Prostate gland (tissue), 2 donors: ENCODE measurements around the gene WWOX. TPM values are rescaled to one million over a fixed set of nuclear protein-coding genes. Genes with fewer than 3 reads are reported as not detected.

Source experiments
- DNase-seq: peaks from one replicate; pipeline ENCODE4 v3.0.0-alpha.2; 2019; ENCODE audit warnings: low spot score
- H3K27ac ChIP-seq, 2 donors: fragments of 200-600 bp; sonication (generic); 2 replicates each; pipeline ENCODE4 v1.5.1; 2017 to 2019
- H3K27me3 ChIP-seq: fragments of 200-600 bp; sonication (generic); replicated peaks from 2 replicates; pipeline ENCODE4 v1.5.1; 2019; ENCODE audit not compliant: insufficient read depth
- H3K36me3 ChIP-seq, 2 donors: fragments of 200-600 bp; sonication (generic); 1 replicate in 1 of 2; 2 replicates in 1 of 2; pipeline versions ENCODE4 v1.5.1 to v1.8.1; 2017 to 2019
- H3K4me1 ChIP-seq: fragments of 200-600 bp; sonication (generic); replicated peaks from 2 replicates; pipeline ENCODE4 v1.5.1; 2019
- H3K4me3 ChIP-seq, 2 donors: fragments of 200-600 bp; sonication (generic); 2 replicates each; pipeline ENCODE4 v1.5.1; 2017 to 2019
- H3K9me3 ChIP-seq: fragments of 200-600 bp; sonication (generic); 2 replicates; pipeline ENCODE4 v1.5.1; 2017
- POLR2A ChIP-seq: fragments of 450-650 bp; IDR thresholded peaks from one replicate; pipeline ENCODE4 v1.6.1; 2016; ENCODE audit warnings: antibody characterized with exemption, mild to moderate bottlenecking
- POLR2AphosphoS5 ChIP-seq: sonication (generic); formaldehyde crosslinking; IDR thresholded peaks from one replicate; pipeline ENCODE4 v1.6.1; 2017; ENCODE audit warnings: antibody characterized with exemption
- WGBS: methylation state at CpG from one replicate; pipeline ENCODE4 v1.1.5; 2018; 5-methylcytosine and 5-hydroxymethylcytosine counted together
- intact Hi-C: fragments of 100-400 bp; cut with DNase I; formaldehyde crosslinking; loops from one replicate; pipeline ENCODE4 v1.14.2; 2022
- total RNA-seq, 2 donors: library from RNA; depleted of rRNA; stranded (reverse); fragments of >200 nt; gene quantifications; one replicate each; pipeline ENCODE4 v1.1.0, GENCODE V29; 2016
- TF ChIP-seq, protein P1 (sequence below), 4 experiments: fragments of 200-600 bp in 2 of 4; fragments of 450-650 bp in 2 of 4; sonication (generic) in 2 of 4; IDR thresholded peaks; 1 replicate in 3 of 4; 2 replicates in 1 of 4; pipeline ENCODE4 v1.5.1; 2016 to 2019; ENCODE audit warnings: antibody characterized with exemption in 4 of 4, mild to moderate bottlenecking in 2 of 4, moderate library complexity in 2 of 4

Gene WWOX
- total RNA-seq, 2 donors from 2014 or later = 93.2 to 99.4 TPM

DNA sequence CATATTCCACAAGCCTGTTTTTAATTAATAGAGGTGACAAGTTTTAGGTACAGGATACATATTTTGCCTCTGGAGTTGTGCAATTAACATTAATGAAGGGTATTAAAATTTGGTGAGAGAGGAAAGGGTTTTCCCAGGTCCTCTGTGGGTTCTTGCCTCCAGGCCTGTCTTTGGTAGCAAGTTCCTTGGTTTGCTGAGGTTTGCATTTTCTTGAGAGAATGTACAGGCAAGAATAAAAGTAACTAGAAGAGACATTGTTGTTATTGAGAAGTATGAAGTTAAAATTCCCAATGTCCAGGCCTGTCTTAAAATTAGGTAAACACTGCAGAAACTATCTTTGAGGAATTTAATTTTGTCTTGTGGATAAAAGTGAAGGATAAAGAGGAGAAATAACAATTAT is 316.9 kb downstream of the WWOX start:
- intact Hi-C loops = no loop called here
- Histone ChIP-seq H3K27me3 (no peaks in the 10 kb centered on the region), H3K4me1 (no peaks in the 10 kb centered on the region), H3K4me3 (no peak overlapping the region), H3K9me3 (no peaks in the 10 kb centered on the region), H3K36me3 (no peaks in the 10 kb centered on the region), H3K27ac (no peak overlapping the region)
- TF ChIP-seq POLR2A (no peak), POLR2AphosphoS5 (no peak)
- DNase-seq = no peak

DNA sequence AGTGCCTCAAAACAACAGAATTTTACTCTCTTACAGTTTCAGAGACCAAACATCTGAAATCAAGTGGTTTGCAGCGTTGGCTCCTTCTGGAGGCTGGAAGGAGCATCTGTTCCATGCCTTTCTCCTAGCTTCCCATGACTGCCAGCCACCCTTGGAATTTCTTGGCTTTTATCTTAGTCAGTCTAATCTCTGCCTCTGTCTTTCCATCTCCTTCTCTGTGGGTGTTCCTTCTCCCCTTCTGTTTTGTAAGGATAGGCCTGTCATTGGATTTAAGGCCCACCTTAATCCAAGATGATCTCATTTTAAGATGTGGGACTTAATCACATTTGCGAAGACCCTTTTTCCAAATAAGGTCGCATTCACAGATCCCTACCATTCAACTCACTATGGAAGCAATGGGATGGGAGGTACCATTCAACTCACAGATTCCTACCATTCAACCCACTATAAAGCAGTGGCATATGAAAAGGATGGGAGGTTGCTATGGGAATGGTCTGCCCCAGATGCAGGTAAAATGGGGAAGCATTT is 321.8 kb downstream of the WWOX start:
- no peak overlapping the region for H3K27ac ChIP-seq
- WGBS = 94% methylated on average over 3 of the region's 3 CpGs
- H3K4me3 ChIP-seq = no peak overlapping the region
- no peaks in the 10 kb centered on the region for H3K9me3 ChIP-seq
- intact Hi-C loops = no loop called here
- H3K36me3 ChIP-seq = no peaks in the 10 kb centered on the region
- TF ChIP-seq POLR2A = no peak
- TF ChIP-seq POLR2AphosphoS5 = no peak
- TF ChIP-seq, protein P1, sequence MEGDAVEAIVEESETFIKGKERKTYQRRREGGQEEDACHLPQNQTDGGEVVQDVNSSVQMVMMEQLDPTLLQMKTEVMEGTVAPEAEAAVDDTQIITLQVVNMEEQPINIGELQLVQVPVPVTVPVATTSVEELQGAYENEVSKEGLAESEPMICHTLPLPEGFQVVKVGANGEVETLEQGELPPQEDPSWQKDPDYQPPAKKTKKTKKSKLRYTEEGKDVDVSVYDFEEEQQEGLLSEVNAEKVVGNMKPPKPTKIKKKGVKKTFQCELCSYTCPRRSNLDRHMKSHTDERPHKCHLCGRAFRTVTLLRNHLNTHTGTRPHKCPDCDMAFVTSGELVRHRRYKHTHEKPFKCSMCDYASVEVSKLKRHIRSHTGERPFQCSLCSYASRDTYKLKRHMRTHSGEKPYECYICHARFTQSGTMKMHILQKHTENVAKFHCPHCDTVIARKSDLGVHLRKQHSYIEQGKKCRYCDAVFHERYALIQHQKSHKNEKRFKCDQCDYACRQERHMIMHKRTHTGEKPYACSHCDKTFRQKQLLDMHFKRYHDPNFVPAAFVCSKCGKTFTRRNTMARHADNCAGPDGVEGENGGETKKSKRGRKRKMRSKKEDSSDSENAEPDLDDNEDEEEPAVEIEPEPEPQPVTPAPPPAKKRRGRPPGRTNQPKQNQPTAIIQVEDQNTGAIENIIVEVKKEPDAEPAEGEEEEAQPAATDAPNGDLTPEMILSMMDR (IDR thresholded peaks at IDR 0.05) = no peak
- no peak for DNase-seq
- H3K27me3 ChIP-seq = no peaks in the 10 kb centered on the region
- H3K4me1 ChIP-seq = no peaks in the 10 kb centered on the region

DNA sequence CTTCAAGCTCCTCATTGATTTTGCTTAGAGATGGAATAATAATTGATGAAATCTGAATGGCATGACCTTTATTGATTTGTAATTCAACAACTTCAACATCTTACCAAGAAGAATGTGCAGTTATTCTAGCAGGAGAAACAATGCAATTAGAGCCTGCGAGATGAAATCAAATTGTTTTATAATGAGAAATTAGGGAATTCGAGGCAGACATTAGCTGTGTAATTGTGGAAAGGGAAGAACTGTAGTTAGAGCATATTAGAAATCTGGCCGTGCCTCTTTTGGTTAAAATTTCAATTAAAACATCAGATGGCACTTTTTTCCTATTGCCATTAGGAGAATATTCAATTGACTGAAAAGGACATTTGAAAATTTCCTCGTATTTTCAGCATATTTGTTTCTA is 325.8 kb downstream of the WWOX start:
- Histone ChIP-seq H3K36me3 (no peaks in the 10 kb centered on the region), H3K27me3 (no peaks in the 10 kb centered on the region), H3K27ac (no peak overlapping the region), H3K9me3 (no peaks in the 10 kb centered on the region), H3K4me1 (no peaks in the 10 kb centered on the region), H3K4me3 (no peak overlapping the region)
- TF ChIP-seq, protein P1 (IDR thresholded peaks at IDR 0.05) = no peak
- TF ChIP-seq POLR2A = no peak
- TF ChIP-seq POLR2AphosphoS5 = no peak
- intact Hi-C loops = no loop called here
- WGBS = 93% methylated on average over 4 of the region's 4 CpGs
- DNase-seq = no peak

DNA sequence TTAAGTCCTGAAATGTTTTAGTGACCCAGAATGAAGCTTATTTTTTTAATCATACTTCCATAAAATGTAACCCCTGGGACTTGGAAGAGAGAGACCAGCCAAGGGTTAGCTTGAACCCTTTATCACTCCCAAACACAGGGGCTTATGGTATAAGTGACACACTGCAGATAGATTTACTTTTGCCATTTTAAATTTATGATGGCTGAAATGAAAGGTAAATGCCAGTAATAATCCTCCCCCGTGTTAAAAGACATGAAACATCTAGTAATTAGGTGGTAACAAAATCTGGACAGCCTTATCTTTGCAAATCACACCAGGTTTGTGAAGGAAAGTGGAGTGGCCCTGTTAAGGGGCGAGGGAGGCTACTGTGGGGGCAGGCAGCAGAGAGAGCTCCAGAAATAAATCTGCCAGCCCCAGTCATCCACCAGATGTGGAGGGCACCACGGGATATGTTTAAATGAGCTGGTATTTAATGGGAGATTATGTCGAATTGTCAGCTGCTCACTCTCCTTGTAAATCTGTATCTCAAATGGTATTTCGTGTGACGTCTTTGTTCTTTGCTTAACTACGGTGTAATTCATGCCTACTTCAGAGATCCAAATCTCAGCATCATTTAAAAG is 326.5 kb downstream of the WWOX start:
- intact Hi-C loops = no loop called here
- no peak for DNase-seq
- WGBS = 61% methylated on average over 7 of the region's 7 CpGs

DNA sequence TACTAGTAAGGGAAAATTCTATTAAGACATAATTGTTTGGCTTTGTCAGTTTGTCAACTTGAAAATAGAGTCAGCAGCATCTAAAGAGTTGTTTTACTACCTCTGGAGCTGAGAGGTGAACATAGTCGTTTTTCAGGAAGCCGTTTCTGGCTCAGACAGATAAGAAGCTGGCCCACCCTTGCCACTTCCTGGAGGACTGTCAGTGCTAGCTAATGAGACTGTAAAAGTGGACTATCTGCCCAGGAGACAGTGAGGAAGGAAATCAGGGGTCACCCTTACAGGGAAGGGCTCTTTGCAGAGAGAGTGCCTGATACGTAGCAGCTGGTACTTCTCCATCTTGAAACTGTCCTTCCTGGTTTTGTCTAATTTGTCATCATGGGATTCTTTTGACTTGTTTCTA is 328.7 kb downstream of the WWOX start:
- TF ChIP-seq, protein P1 (IDR thresholded peaks at IDR 0.05) = no peak
- no peak for TF ChIP-seq POLR2A
- TF ChIP-seq POLR2AphosphoS5 = no peak
- Histone ChIP-seq H3K9me3 (no peaks in the 10 kb centered on the region), H3K4me1 (no peaks in the 10 kb centered on the region), H3K4me3 (no peak overlapping the region), H3K36me3 (no peaks in the 10 kb centered on the region), H3K27me3 (no peaks in the 10 kb centered on the region), H3K27ac (no peak overlapping the region)
- no peak for DNase-seq
- intact Hi-C loops = no loop called here
- WGBS = 70% methylated on average over 3 of the region's 3 CpGs

More for the DNA sequence above, 326.5 kb downstream of the WWOX start:
- no peak overlapping the region for H3K4me3 ChIP-seq
- no peaks in the 10 kb centered on the region for H3K36me3 ChIP-seq
- no peaks in the 10 kb centered on the region for H3K4me1 ChIP-seq
- no peak overlapping the region for H3K27ac ChIP-seq
- TF ChIP-seq POLR2A = no peak
- TF ChIP-seq, protein P1 (IDR thresholded peaks at IDR 0.05) = no peak
- no peaks in the 10 kb centered on the region for H3K9me3 ChIP-seq
- H3K27me3 ChIP-seq = no peaks in the 10 kb centered on the region
